MM.1S (cell line): ENCODE data around the gene C1QTNF4.

Source experiments
- DNase-seq: peaks from one replicate; pipeline ENCODE4 v3.0.0-alpha.2; 2015
- H2AFZ ChIP-seq: fragments of 300-600 bp; sonication (generic); 2 replicates; pipeline ENCODE4 v1.6.0; 2016; ENCODE audit warnings: antibody characterized with exemption, low read length
- H3F3A ChIP-seq: fragments of 300-600 bp; sonication (generic); 2 replicates; pipeline ENCODE4 v1.6.1; 2016; ENCODE audit warnings: mild to moderate bottlenecking, antibody characterized with exemption, low read length, moderate library complexity, mixed read lengths; ENCODE audit not compliant: insufficient read depth
- H3K27ac ChIP-seq: fragments of 300-600 bp; sonication (generic); 2 replicates; pipeline ENCODE4 v1.5.1; 2016; ENCODE audit warnings: mild to moderate bottlenecking, low read length
- H3K27me3 ChIP-seq: fragments of 300-600 bp; sonication (generic); replicated peaks from 2 replicates; pipeline ENCODE4 v1.6.0; 2016; ENCODE audit warnings: low read length; ENCODE audit not compliant: insufficient read depth
- H3K36me3 ChIP-seq: fragments of 300-600 bp; sonication (generic); replicated peaks from 2 replicates; pipeline ENCODE4 v1.6.1; 2016; ENCODE audit warnings: mild to moderate bottlenecking, low read length, mixed read lengths; ENCODE audit not compliant: insufficient read depth
- H3K4me1 ChIP-seq: fragments of 300-600 bp; sonication (generic); 2 replicates; pipeline ENCODE4 v1.6.1; 2016; ENCODE audit warnings: low read length, mixed read lengths
- H3K4me2 ChIP-seq: fragments of 300-600 bp; sonication (generic); 2 replicates; pipeline ENCODE4 v1.6.0; 2016; ENCODE audit warnings: low read depth, low read length
- H3K4me3 ChIP-seq: fragments of 300-600 bp; sonication (generic); 2 replicates; pipeline ENCODE4 v1.5.1; 2016; ENCODE audit warnings: low read length, mixed read lengths
- H3K79me2 ChIP-seq: fragments of 300-600 bp; sonication (generic); 2 replicates; pipeline ENCODE4 v1.6.1; 2016; ENCODE audit warnings: mixed run types, low read length, mixed read lengths
- H3K9ac ChIP-seq: fragments of 300-600 bp; sonication (generic); 2 replicates; pipeline ENCODE4 v1.6.1; 2016; ENCODE audit warnings: low read length, mixed read lengths
- H3K9me2 ChIP-seq: fragments of 300-600 bp; sonication (generic); replicated peaks from 2 replicates; pipeline ENCODE4 v1.6.1; 2016; ENCODE audit warnings: mild to moderate bottlenecking, low read length, mixed read lengths; ENCODE audit not compliant: insufficient read depth
- H3K9me3 ChIP-seq: fragments of 300-600 bp; sonication (generic); replicated peaks from 2 replicates; pipeline ENCODE4 v1.6.1; 2016; ENCODE audit warnings: mild to moderate bottlenecking, low read length, mixed read lengths; ENCODE audit not compliant: insufficient read depth
- H4K20me1 ChIP-seq: fragments of 300-600 bp; sonication (generic); 2 replicates; pipeline ENCODE4 v1.6.1; 2016; ENCODE audit warnings: mild to moderate bottlenecking, low read length, moderate library complexity, mixed read lengths; ENCODE audit not compliant: insufficient read depth
- EZH2 ChIP-seq: fragments of 300-600 bp; sonication (generic); optimal IDR thresholded peaks from 2 replicates; pipeline ENCODE3; 2017; ENCODE audit warnings: low read depth, mild to moderate bottlenecking, antibody characterized with exemption, low read length, mixed read lengths
- EZH2phosphoT487 ChIP-seq: fragments of 300-600 bp; sonication (generic); IDR thresholded peaks from 2 replicates; pipeline ENCODE4 v1.6.1; 2018; ENCODE audit warnings: antibody characterized with exemption, low read length
- TF ChIP-seq, protein P1 (sequence below): fragments of 300-600 bp; sonication (generic); IDR thresholded peaks from 2 replicates; pipeline ENCODE4 v1.5.1; 2016; ENCODE audit warnings: antibody characterized with exemption, low read length, mixed read lengths

The C1QTNF4 gene

DNA sequence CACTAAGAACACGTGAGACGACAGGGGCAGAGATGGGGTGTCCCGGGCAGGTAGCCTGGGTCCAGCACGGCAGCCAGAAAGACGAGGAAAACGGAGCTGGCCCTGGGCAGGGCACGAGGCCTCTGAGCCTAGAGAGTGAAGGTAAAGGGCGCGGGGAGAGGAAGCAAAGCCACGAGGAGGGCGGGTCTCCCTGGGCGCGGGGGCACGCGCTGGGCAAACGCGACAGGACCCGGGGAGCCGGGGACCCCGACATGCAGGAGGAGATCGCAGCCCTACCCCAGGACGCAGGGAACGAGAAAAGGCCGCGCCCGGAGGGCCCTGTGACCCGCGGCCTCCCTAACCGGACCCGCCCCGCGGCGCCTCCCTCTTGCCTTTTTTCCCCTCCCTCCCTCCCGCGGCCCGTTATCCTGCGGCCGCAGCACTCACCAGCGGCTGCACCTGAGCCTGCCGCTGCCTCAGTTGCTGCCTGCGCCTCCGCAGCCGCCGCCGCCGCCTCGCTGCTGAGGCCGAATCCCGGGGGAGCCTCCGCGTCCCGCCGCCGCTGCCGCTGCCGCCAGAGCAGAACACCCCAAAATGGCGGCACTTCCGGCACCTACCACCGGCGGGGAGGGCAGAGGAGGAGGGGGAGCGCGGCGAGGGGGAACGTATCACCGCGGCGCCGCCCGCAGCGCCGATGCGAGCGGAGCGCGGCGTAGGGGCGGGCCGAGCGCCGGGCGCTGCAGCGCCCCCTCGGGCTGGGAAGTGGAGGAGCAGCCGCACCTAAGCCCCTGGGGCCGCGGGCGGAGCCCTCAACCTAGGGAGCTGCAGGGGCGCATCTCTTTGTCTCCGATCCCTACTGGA is 41.4 kb downstream of the C1QTNF4 start, which contains the start of gene CELF1:
TSS of gene CELF1 (minus strand) at position 567 of the 840 bp plus-strand sequence. CDS start 53,609 bp downstream, outside the sequence.
- Histone ChIP-seq H4K20me1 (peaks cover 14% of the 10 kb centered on the region), H3K4me1 (peaks cover 13% of the 10 kb centered on the region), H3K9ac (peak within 1 kb of the TSS; percentile 72), H3K27ac (peak within 1 kb of the TSS; percentile 53; the same call in 1 of the 2 replicates), H3K36me3 (no peaks in the 10 kb centered on the region), H3K4me3 (peak within 1 kb of the TSS; percentile 79), H2AFZ (peak within 1 kb of the TSS; percentile 87), H3K9me3 (no peaks in the 10 kb centered on the region), H3K79me2 (peaks cover 52% of the 10 kb centered on the region), H3K27me3 (no peaks in the 10 kb centered on the region), H3K4me2 (peak within 1 kb of the TSS; percentile 87), H3F3A (peaks cover 7% of the 10 kb centered on the region), H3K9me2 (no peaks in the 10 kb centered on the region)
- TF ChIP-seq EZH2phosphoT487: no peak
- TF ChIP-seq, protein P1, sequence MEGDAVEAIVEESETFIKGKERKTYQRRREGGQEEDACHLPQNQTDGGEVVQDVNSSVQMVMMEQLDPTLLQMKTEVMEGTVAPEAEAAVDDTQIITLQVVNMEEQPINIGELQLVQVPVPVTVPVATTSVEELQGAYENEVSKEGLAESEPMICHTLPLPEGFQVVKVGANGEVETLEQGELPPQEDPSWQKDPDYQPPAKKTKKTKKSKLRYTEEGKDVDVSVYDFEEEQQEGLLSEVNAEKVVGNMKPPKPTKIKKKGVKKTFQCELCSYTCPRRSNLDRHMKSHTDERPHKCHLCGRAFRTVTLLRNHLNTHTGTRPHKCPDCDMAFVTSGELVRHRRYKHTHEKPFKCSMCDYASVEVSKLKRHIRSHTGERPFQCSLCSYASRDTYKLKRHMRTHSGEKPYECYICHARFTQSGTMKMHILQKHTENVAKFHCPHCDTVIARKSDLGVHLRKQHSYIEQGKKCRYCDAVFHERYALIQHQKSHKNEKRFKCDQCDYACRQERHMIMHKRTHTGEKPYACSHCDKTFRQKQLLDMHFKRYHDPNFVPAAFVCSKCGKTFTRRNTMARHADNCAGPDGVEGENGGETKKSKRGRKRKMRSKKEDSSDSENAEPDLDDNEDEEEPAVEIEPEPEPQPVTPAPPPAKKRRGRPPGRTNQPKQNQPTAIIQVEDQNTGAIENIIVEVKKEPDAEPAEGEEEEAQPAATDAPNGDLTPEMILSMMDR: peak; percentile 83
- peak; percentile 93 for DNase-seq

DNA sequence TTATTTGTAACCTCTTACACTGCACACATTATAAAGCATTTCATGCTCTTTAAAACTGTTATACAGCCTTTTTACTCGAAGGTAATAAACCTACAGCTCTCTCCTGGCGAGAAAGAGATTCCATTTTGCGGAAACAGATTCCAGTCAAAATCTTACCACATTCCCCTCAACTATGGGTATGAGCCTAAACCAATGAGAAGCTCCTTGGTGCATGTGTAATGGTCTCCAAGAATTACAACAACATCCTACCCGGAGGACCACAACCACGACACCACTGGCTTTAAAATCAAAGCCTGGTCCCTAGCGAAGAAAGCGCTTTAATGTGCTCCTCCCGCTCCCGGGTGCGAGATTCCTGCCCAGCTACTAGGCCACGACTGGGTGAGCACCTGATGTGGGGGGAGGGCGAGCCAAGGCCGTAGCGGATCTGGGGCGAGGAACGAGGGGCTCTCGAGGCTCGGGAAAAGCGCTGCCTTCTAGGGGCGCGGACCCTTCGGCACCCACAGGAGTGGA is 42.1 kb downstream of the C1QTNF4 start:
- Histone ChIP-seq H2AFZ (peak overlapping the region; percentile 50), H3K79me2 (peaks cover 59% of the 10 kb centered on the region)

DNA sequence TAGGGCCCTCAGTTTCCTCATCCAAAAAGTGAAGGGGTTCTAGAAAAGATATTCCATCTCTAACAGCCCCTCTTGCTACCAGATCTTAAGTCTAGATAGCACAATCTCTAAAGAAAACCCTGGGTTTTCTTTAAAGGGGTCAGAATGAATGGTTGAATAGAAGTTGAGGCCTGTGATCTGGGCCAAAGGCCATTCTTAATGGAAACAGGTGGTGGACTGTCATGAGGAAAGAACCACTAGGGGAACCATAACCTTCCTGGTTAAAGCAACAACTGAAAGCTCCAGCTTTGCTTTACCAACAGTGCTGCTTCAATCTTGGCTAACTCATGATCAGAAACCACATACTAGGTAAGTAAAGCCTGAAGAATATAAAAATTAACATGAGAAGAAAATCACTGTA is 43.1 kb downstream of the C1QTNF4 start:
- Histone ChIP-seq H3K9me2 (no peaks in the 10 kb centered on the region), H3K4me1 (peaks cover 13% of the 10 kb centered on the region), H3K27me3 (no peaks in the 10 kb centered on the region), H3F3A (peaks cover 7% of the 10 kb centered on the region), H3K27ac (peak overlapping the region; percentile 10; the same call in 1 of the 2 replicates), H3K4me2 (peak overlapping the region; percentile 85), H4K20me1 (peaks cover 21% of the 10 kb centered on the region), H3K9ac (no peak overlapping the region; the same call in 1 of the 2 replicates), H3K79me2 (peaks cover 69% of the 10 kb centered on the region), H3K9me3 (no peaks in the 10 kb centered on the region), H3K4me3 (peak overlapping the region; percentile 79; the same call in 1 of the 2 replicates), H2AFZ (no peak overlapping the region), H3K36me3 (no peaks in the 10 kb centered on the region)
- TF ChIP-seq, protein P1: peak; percentile 59
- TF ChIP-seq EZH2phosphoT487: no peak
- no peak for TF ChIP-seq EZH2
- peak; percentile 60 for DNase-seq

More for the DNA sequence above, 42.1 kb downstream of the C1QTNF4 start:
- Histone ChIP-seq H3K9ac (peak overlapping the region; percentile 72), H3K4me1 (peaks cover 13% of the 10 kb centered on the region), H3K27me3 (no peaks in the 10 kb centered on the region), H3F3A (peaks cover 7% of the 10 kb centered on the region), H3K27ac (peak overlapping the region; percentile 53; the same call in 1 of the 2 replicates), H3K9me2 (no peaks in the 10 kb centered on the region), H4K20me1 (peaks cover 17% of the 10 kb centered on the region), H3K36me3 (no peaks in the 10 kb centered on the region), H3K4me2 (peak overlapping the region; percentile 85), H3K9me3 (no peaks in the 10 kb centered on the region), H3K4me3 (peak overlapping the region; percentile 79)
- no peak for TF ChIP-seq EZH2phosphoT487
- TF ChIP-seq, protein P1: no peak
- TF ChIP-seq EZH2: no peak
- DNase-seq: peak; percentile 35
